NCI-H1105 treated with DMSO at 0.1 percent for 48 hours (cell line): ENCODE data around the gene KLHL17.

Experiments used
- DNase-seq: peaks from one replicate; lab custom pipeline; 2025; lab: John Stamatoyannopoulos, UW

Gene KLHL17

DNA sequence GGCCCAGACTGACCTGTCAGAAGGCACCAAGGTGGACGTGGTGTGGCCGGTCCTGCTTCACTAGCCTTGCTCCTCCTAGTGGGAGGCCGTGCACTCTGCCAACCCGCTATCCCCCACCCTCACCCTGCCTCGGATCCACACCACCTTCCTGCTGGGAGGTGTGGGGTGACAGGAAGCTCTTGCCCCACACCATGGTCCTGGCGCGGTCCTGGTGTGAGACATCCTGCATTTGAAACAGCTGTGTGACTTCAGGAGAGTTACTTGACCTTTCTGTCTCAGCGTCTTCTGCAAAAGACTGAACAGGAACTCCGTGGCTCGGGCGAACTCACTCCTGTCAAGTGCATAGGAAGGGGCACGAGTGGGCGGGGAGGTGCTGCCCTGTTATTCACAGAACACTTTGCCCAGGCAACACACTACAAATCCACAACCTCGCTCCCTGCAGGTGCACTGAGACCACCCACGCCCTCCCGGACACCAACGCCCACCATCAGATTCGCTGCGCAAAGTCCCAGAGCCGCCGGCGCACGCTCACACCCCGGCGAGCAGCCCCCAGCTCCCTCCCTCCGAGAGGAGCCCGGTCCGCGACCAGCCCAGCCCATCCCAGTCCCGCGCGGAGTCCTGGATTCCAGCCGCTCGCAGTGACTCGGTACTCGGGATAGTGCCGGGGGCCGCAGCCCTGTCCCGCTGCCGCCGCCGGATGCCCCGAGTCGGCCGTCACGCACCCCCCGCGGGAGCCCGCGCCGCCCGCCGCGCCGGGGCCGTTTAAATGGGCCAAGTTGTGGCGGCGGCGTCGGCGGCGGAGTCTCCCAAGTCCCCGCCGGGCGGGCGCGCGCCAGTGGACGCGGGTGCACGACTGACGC lies 37.0 kb upstream of the KLHL17 start, which contains the start of gene SAMD11:
TSS of gene SAMD11 (plus strand) at position 793 of the 860 bp plus-strand sequence. CDS start 509 bp downstream, outside the sequence.
- DNase-seq, result peak; percentile 66

DNA sequence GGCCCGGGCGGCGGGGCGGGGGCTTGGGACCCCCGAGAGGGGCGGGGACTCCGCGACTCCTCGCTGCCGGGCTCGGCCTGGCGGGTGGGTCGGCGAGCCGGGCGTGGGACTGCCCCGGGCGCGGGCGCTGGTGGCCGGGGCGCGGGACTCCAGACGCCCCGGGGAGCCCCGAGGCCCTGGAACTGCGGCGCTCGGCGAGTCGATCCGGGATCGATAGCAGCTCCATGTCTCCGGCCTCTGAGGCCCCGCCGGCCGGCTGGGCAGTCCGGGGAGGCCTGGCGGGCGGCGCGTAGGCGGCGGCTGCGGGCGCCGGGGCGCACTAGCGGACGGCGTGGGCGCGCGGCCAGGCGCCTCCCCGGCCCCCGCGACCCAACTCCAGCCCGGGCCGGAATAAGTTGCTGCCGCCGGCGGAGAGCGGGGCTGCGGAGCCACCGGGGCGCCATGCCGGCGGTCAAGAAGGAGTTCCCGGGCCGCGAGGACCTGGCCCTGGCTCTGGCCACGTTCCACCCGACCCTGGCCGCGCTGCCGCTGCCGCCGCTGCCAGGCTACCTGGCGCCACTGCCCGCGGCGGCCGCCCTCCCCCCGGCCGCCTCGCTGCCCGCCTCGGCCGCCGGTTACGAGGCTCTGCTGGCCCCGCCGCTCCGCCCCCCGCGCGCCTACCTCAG lies 36.3 kb upstream of the KLHL17 start:
- DNase-seq, result no peak

DNA sequence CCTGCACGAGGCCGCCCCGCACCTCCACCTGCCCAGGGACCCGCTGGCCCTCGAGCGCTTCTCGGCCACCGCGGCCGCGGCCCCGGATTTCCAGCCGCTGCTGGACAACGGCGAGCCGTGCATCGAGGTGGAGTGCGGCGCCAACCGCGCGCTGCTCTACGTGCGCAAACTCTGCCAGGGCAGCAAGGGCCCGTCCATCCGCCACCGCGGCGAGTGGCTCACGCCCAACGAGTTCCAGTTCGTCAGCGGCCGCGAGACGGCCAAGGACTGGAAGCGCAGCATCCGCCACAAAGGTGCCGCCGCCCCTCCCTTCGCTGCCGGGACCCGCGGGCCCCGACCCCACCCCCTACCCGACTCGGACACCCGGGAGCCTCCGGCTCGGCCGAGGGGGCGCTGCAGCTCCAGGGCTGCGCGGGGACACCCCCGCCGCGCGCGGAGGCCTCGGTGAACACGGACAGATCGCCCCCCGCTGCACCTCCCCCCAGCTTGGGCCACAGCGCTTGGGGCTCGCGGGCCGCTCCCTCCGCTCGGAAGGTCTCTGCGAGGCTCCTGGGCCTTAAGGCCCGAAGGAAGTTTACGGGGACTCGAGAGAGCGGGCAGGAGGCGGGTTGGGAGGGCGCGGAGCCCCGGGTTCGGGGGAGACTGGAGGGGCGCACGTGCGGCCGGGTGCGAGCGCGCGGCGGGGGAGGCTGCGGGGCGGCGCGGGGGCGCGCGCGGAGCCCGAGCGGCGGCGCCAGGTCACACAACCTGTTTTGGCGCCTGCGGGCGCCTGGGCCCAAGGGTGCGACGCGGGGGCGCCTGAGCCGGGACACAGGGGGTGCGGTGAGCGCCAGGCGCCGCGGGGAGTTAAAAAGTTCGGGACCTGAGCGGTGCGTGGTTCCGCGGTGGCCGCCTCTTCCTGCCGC lies 35.5 kb upstream of the KLHL17 start:
- no peak for DNase-seq

DNA sequence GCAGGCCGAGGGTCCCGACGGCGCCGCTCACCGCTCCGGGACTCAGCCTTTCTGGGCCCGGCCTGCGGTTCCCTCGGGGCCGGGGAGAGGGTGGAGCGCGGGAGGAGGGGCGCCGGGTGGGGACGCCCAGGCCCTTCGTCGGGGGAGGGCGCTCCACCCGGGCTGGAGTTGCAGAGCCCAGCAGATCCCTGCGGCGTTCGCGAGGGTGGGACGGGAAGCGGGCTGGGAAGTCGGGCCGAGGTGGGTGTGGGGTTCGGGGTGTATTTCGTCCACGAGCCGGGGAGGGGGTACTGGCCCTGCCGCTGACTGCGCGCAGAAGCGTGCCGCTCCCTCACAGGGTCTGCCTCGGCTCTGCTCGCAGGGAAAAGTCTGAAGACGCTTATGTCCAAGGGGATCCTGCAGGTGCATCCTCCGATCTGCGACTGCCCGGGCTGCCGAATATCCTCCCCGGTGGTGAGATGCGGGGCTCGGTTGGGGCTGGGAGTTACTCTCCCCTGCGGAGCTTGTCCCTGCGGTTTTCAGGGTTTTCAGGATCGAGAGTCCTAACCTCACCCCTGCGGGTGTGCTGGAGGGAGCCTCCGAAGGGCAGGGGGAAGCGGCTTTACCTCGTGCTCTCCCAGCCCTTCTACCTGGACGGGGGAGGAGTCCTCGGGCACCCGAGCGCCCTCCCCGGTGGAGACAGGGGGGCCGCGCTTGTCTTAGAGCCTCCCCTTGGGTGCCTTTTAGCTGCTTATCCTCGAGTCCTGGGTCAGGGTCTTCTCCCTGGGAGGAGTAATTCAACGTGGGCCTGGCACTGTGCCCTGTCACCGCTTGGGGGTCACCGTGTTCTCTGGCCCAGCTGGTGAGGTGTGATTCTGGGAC lies 34.6 kb upstream of the KLHL17 start:
- no peak for DNase-seq

DNA sequence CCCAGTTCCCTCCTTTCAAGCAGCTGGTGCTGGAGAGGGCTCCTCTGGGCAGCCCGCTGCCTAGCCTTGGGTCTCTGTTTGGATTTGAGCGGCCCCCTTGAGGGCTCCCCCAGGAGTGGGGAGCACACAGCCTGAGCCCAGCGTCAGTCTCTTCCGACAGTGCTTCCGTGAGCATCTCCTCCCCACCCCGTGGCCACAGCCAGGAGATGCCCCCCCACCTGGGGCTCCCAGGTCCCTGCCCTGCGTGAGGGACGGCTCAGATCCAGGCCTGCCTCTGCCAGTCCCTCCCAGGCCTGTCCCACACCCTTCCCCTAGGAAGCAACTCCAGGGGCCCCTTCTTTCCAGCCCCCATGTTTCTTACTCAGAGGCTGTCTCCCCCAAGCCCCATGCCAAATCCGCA lies 33.1 kb upstream of the KLHL17 start:
- DNase-seq, result no peak

DNA sequence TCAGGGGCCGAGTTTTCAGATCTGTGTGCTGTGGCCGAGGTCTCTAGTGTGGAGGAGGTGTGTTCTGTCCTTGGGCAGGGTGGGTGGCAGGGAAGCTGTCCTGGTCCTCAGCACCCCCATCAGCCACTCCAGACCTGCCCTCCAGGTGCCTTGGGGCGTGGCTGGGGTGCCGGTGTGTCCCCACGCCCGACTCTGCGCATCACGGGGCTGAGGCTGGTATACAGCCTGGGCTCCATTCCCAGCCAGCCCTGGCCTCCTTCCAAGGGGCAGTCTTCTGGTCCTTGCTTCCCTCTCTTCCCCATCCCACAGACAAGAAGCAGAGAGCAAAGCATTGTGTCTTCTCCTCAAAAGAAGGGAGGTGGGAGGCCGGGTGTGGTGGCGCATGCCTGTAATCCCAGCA lies 32.6 kb upstream of the KLHL17 start:
- DNase-seq, result no peak

DNA sequence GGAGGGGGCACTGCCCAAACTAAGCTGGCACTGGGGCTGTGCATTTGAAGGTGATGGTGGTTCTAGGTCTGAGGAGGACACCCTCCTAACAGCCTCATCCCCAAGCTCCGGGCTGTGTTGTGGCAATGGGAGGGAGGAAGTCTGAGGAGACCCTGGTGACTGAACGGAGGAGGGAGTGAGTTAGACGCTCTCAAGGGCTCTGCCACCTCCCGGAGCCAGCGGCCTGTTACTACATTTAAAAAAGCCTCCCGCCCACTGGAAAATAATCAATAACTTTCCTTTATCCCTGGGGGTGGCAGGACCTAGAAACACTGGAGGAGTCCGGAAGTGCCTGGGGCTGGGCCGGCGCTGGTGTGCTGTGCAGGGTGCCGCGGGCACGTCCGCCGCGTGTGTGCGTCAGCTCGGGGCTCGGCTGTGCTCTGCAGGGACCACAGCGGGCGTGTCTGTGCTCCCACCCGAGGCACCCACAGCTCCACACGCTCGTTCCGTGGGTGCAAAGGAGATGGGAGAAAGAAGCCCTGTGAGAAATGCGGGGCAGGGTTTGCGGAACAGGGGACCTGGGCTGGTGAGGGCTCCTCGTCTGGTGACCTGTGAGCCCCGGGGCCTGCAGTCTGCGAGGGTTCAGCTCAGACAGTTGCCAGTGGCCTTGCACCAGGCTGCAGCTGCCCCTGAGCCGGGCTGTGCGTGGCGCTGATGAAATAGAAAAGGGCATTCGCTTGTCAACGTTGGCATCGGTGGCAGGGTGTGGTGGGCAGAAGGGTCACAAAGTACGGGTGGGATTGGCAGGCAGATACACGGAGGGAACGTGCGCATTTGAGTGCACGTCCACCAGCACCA lies 31.3 kb upstream of the KLHL17 start:
- DNase-seq, result no peak

DNA sequence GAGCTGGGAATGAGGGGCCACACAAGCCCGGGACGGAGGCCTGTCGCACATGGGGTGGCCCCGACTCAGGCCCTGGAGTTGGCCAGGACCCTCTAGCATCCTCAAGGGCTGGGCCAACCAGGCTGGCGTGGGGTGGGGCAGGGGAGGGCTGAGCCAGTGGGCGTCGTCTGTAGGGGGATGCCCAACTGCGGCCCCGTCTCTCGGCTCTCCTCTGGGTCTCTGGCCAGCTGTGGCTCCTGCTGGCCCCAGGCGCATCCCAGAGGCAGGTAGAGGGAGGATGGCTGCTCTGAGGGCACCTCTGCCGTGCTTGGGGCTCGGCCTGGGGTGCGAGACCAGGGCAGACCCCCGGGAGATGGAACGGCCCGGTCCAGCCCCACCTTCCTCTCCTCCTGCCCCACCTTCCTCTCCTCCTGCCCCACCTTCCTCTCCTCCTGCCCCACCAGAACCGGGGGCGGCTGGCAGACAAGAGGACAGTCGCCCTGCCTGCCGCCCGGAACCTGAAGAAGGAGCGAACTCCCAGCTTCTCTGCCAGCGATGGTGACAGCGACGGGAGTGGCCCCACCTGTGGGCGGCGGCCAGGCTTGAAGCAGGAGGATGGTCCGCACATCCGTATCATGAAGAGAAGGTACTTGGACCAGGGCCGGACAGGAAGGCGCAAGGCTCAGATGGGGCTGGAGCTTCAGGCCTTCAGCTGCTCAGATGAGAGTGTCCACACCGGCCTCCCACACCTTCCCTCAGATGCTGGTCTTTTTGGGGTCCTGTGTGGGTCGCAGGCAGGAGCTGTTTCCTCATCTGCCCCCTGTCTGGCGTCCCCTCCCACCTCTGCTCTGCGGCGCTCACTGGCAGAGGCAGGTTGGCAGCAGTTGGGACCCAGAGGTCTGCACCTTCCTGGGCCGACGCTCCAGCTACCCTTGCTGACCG lies 30.4 kb upstream of the KLHL17 start:
- DNase-seq, result no peak

DNA sequence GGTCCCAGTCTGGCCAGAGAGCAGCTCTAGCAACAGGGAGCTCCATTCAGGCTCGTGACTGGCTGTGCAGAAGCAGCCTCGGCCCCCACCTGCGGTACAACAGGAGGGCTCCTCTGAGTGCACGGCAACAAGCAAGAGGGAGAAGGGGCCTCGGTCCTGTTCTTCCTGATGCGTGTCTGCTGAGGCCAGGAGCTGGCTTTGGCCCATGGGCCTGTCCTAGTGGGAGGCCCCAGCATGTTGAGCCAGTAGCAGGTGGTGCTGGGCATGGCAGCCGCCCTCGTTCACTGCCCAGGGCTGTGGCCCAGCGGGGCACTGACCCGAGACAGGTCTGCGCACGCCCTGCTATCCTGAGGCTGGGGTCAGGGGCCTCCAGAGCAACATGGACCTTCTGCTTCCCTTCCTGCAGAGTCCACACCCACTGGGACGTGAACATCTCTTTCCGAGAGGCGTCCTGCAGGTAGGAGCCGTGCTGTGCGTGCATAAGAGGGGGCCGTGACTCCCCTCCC lies 29.7 kb upstream of the KLHL17 start:
- no peak for DNase-seq

DNA sequence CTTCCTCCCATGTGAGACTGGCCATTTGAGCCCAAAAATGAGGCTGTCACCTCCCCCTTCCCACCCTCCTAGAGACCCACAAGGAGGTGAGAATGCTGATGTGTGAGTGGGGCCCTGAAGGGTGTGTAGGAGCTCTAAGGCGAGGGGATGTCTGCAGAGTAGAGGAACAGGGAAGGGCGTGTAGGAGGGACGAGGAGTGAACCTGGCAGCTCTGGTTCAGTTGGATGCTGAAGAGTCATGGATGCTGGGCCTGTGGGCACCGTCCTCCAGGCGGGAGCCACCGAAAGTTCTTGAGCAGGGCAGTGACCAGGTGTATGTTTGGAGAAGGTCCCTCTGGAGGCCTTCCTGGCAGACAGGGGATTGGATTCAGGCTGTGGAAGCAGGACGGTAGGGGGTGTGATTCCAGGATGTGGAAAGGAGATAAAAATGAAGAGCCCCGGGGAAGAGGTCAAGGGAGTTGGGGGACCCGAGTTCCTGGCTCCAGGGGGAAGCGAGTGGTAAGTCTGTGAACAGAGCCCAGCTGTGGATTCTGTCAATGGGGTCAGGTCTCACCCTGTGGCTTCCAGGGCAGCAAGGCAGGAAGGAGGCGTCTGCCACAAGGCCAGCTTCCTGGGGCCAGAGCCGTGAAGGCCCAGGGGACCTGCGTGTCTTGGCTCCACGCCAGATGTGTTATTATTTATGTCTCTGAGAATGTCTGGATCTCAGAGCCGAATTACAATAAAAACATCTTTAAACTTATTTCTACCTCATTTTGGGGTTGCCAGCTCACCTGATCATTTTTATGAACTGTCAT lies 28.8 kb upstream of the KLHL17 start:
- no peak for DNase-seq

DNA sequence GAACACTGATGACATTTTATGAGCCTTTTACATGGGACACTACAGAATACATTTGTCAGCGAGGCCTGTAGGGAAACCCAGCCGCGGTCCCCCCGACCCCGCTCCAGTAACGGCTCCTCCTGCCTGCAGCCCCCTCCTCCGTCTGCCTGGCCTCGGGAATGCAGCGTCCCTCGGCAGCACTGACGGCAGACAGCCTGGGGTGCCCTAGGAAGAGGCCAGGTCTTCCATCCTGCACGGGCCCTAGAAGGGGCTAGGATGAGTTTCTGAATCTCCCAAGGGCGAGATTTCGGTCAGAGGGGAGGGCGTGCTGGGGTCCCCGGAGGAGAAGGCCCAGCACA lies 28.2 kb upstream of the KLHL17 start:
- DNase-seq, result no peak

DNA sequence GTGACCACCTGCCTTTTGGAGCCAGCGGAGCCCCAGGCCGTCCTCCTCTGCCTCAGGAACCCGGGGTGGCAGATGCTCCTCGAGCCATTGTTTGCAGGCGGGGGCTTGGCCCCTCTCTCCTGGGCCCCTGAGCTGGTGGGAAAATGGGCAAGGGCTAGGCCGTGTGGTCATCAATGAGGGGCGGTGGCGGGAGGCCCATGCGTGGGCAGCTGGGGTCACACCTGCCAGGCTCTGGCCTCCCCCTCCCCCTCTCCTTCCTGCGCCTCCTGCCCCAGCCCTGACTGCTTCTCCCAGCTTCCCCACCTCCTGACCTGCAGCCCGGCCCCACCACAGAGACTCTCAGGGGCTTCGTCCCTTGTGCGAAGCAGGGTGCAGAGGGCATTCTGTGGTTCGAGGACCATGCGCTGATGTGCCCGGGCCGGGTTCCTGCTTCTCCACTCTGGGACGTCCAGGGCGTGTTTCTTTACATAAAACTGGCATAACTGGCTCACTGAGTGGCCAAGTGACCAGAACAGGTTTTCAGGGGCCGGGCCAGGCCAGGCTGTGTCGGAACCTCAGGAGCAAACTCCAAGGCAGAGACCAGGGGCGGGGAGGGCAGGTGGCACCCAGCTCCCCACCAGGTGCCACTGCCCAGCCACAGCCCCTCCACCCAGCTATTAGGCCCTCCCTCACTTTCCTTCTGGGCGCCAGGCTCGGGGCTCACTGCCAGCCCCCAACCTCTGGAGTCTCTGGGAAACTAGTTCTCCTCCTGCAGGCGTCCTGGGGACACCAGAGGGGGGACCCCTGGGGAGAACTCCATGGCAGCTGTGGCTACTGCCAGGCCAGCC lies 27.4 kb upstream of the KLHL17 start:
- no peak for DNase-seq

DNA sequence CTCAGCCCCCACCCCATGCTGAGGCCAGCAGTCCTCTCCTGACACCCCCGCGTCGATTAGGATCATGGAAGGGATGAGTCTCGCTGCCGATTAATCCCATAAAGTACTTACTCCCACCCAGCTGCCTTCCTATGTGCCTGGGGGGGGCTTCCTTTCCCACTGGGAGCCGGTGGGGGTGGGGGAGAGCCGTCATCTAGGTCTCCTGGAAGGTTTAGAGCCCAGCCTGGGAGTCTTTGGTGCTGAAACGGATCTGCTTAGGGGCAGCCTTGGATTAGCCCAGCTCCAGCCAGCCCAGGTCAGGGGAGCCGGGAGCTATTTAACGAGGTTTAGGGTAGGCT lies 26.8 kb upstream of the KLHL17 start:
- DNase-seq, result no peak

DNA sequence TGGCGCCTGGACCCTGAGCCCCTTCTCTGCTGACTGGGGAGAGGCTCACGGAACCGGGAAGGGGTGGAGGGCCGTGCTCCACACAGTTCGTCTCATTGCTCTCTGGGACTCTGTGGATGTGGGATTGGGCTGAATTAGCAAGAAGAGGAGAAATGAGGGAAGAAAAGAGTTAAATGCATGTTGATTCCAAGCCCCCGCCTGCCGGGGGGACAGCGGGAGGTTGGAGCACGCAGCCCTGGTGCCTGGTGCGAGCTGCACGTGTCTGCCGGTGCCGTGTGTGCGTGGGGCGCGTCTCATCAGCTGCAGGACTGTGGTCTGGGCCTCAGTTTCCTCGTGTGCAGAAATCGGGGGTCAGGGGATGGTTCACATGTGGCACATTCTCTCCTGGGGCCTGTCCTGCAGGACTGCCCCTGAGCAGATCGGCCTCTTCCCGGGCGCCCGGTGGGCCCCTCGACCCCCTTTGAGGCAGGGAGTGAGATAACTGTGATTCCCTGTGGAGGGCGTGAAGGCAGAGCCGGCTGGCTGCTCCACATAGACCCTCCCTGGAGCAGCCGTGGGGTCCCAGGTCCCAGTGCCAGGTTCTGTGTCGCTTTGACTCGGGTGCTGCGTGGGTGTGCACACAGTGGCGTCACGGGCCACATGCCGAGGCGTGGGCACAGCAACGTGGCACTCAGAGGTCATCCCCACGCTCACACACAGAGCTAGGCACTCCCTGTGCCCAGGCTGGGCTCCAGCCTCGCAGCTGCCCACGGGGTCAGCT lies 25.2 kb upstream of the KLHL17 start:
- no peak for DNase-seq

DNA sequence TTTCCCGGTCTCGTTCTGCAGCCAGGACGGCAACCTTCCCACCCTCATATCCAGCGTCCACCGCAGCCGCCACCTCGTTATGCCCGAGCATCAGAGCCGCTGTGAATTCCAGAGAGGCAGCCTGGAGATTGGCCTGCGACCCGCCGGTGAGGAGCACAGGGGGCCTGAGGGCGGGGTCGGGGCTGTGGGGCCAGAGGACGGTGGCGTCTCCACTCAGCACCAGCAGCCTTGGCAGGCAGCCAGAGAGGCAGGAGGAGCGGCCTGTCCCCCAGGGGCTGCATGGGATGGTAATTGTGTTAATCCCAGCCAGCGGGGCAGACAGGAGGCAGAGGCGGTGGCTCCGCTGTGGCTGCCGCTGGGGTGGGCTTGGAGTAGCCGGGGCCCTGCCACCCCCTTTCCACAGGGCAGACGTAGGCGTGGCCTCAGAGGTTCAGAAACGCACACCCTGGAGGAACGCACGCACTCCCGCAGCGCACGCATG lies 24.6 kb upstream of the KLHL17 start:
- peak; percentile 63 for DNase-seq

DNA sequence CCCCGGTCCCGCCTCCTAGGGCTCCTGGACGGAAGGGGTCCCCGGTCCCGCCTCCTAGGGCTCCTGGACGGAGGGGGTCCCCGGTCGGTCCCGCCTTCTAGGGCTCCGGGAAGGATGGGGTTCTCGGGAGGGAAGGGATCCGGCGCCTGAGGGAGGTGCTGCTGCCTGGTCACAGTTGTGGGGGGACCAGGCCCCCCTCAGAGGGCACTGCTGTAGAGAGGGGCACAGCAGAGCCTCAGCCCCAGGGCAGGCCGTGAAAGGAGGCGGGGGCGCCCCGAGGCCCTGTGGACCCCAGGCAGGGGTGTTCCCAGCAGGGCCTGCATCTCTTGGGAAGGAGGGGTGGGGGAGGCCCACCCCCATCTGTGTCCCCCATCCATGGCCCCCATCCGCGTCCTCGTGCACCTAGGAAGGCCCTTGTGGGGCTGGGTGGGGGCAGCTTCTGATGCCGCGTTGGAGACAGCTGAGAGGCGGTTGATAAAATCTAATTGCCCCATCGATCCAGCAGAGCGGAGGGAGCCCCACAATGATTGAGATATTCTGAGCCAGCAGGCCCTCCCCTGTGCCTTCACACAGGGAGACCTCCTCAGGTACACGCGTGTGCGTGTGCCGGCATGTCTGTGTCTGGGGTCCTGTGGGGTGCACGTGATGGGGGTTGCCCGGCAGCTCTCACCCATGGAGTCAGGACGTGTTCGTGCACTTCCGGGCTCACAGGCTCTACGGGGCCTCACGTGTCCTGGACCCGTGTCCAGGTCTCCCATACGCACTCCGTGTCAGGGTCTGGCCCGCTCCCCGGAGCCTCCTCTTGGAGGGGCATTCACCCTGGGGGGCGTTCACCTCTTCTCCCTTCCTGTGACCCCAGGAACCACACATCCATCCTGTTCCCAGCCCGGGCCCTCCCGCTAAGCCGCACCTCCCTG lies 23.8 kb upstream of the KLHL17 start:
- DNase-seq, result no peak
